ENCODE results near the gene SMARCD2. TPM values are rescaled to one million over a fixed set of nuclear protein-coding genes. Genes with fewer than 3 reads are reported as not detected.
"Not testable (repeated sequence)": the region's sequence is repeated elsewhere in the genome, so short reads cannot be mapped to it uniquely, and the experiment has no call there.

SMARCD2 gene
- total RNA-seq, 1 donor from 2014 or later = 78.0 TPM

DNA sequence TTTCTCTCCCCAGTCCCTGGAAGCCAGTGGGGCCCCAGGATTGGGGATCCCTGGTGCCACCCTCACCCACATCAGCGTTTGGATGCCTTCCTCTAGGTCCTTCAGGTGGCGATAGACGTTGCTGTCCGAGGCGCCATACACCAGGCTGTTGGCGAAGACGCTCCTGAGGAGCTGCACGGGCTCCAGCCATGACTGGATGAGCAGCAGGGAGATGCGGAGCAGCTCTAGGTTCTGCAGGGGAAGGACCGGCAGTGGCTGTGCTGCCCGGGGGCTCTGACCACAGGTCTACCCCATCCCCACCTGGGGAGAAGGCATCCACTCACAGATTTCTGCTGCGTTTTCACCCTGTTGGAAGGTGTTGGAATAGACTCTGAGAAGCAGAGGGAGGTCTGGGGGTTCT, 38.2 kb upstream of the SMARCD2 start:
- Histone ChIP-seq H3K27me3 (no peaks in the 10 kb centered on the region), H3K9me3 (no peaks in the 10 kb centered on the region), H3K4me1 (no peaks in the 10 kb centered on the region), H3K27ac (no peak overlapping the region), H3K4me3 (no peak overlapping the region), H3K36me3 (no peaks in the 10 kb centered on the region)
- no peak for TF ChIP-seq CTCF (IDR thresholded peaks at IDR 0.05)
- no peak for DNase-seq (ENCODE audit: low spot score in 2 of 2)
- intact Hi-C loops (cut with DNase I) = no loop called here

DNA sequence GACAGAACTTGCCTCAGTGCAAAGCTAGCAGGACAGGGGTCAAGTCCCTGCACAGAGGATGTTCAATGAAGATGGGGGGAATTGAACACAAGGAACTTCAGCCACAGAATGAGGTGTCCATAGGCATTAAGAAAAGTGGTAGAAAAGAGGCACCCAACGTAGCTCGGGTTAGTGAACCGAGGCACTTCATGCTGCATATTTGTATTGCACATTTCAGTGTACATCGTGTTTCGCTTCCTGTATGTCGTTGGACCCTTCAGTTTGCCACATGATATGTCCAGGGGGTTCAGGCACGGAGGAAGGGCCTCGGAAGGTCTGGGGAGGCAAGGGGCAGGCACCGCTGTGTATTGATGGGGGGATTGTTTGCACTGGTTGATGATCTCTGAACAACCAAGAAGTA, 35.9 kb upstream of the SMARCD2 start:
- H3K27me3 ChIP-seq; intact Hi-C loops (cut with DNase I); H3K36me3 ChIP-seq; H3K4me1 ChIP-seq; H3K4me3 ChIP-seq; DNase-seq (ENCODE audit: low spot score in 2 of 2); H3K9me3 ChIP-seq; H3K27ac ChIP-seq: not testable (repeated sequence)

DNA sequence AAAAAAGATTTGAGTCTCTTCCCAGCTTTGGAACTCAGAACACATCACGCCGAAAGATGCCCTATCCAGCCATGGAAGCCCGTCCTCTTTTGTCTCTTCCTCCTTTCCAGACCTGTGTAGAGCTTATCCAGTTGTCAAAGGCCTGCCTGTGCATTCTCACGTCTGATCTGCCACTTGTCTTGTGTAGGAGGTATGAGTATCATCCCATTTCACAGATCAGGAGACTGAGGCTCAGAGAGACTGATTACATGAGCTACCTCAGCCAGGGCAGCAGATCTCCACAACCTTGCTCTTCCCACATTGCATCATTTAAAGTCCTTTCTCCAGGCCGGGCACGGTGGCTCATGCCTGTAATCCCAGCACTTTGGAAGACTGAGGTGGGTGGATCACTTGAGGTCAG, 32.2 kb upstream of the SMARCD2 start:
- H3K27me3 ChIP-seq; DNase-seq (ENCODE audit: low spot score in 2 of 2); H3K4me1 ChIP-seq; H3K36me3 ChIP-seq; intact Hi-C loops (cut with DNase I); H3K27ac ChIP-seq; H3K9me3 ChIP-seq; H3K4me3 ChIP-seq: not testable (repeated sequence)

DNA sequence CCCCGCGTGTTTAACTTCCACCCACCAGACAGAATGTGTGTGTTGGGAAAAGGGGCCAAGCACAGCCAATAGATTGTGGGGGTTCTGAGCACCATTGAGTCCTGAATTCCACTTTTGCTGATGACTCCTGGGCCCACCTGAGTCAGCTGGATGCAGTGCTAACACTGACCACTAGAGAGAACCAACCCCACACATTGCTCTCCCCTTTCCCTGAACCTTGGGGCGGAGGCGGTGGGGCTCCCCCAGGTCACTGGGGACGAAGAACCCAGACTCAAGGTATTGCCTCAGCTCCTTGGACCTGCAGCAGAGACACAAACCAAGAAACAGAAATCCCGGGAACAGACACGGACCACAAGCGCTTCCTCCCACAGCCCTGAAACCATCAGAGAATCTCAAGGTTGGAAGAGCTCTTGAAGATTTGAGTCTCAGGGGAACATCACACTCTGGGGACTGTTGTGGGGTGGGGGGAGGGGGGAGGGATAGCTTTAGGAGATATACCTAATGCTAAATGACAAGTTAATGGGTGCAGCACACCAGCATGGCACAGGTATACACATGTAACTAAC, 31.7 kb upstream of the SMARCD2 start:
- H3K27me3 ChIP-seq; H3K27ac ChIP-seq; H3K9me3 ChIP-seq; H3K4me3 ChIP-seq; H3K4me1 ChIP-seq; DNase-seq (ENCODE audit: low spot score in 2 of 2); H3K36me3 ChIP-seq; intact Hi-C loops (cut with DNase I): not testable (repeated sequence)

GRCh38 chr17:63873577-63873976, 31.1 kb upstream of the SMARCD2 start, which contains the start of gene CSH2:
TSS of gene CSH2 (minus strand) at chr17:63873677. CDS start at chr17:63873614, 63 bp downstream.
- H3K36me3 ChIP-seq; H3K4me1 ChIP-seq; intact Hi-C loops (cut with DNase I); H3K27me3 ChIP-seq; H3K9me3 ChIP-seq; H3K27ac ChIP-seq; H3K4me3 ChIP-seq; DNase-seq (ENCODE audit: low spot score in 2 of 2): not testable (repeated sequence)

- H3K27me3 ChIP-seq; H3K36me3 ChIP-seq; DNase-seq (ENCODE audit: low spot score in 2 of 2); H3K4me1 ChIP-seq; intact Hi-C loops (cut with DNase I); H3K4me3 ChIP-seq; H3K27ac ChIP-seq; H3K9me3 ChIP-seq: not testable (repeated sequence)
These were observed 29.3 kb upstream of the SMARCD2 start for GRCh38 chr17:63871646-63872365.

DNA sequence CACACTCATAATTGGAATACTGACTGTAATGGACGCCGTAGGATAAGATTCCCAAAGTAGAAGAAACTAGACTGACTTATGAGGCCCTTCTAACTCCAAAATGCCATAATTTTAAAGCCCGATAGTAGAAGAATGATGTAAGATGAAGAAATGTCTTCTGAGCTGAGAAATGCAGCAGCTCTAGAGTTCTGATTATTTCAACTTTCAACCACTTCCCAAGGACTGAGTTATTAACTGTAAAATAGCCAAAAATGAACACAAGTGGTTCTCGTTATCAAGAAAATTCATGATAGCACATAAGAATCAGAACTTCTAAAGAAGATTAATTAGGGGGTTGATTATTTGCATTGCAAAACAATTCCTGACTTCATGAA, 27.8 kb upstream of the SMARCD2 start:
- H3K27ac ChIP-seq; H3K4me1 ChIP-seq; DNase-seq (ENCODE audit: low spot score in 2 of 2); H3K27me3 ChIP-seq; H3K9me3 ChIP-seq; intact Hi-C loops (cut with DNase I); H3K36me3 ChIP-seq; H3K4me3 ChIP-seq: not testable (repeated sequence)

- H3K36me3 ChIP-seq; DNase-seq (ENCODE audit: low spot score in 2 of 2); H3K4me3 ChIP-seq; H3K27ac ChIP-seq; intact Hi-C loops (cut with DNase I); H3K27me3 ChIP-seq; H3K4me1 ChIP-seq; H3K9me3 ChIP-seq: not testable (repeated sequence)
These were observed 27.2 kb upstream of the SMARCD2 start for GRCh38 chr17:63869491-63870291.

DNA sequence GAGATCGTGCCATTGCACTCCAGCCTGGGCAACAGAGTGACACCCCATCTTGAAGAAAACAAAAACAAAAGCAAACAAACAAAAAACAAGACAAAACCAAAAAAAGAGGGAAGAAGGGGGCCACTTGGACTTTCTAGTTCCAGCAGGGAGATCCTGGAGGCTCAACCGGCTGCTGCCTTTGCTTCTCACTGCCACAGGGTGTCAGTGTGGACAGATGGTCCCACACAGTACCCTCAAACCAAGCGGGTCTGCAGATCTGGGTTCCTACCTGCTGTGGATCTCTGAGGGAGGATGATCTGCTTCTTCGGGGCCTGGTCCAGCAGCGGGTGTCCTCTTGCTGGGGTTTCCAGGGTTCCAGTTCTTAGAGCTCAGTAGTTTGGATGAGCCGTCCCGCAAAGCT, 24.1 kb upstream of the SMARCD2 start:
- H3K27me3 ChIP-seq; DNase-seq (ENCODE audit: low spot score in 2 of 2); H3K36me3 ChIP-seq; H3K9me3 ChIP-seq; H3K27ac ChIP-seq; H3K4me1 ChIP-seq; H3K4me3 ChIP-seq; intact Hi-C loops (cut with DNase I): not testable (repeated sequence)

All from ascending aorta (tissue), 2 donors.